Panc1 (cell line): Measurements from ENCODE around the gene INAFM2. TPM values are rescaled to one million over a fixed set of nuclear protein-coding genes. Genes with fewer than 3 reads are reported as not detected.

Experiments used
- ATAC-seq: fragments of 200-7000 bp; cut with Tn5 transposase; 2 replicates; pipeline ENCODE4 v1.9.1; 2020; ENCODE audit warnings: mild to moderate bottlenecking, moderate library complexity
- BruUV-seq: library from RNA; stranded (reverse); fragments of 400-500 nt; replicated peaks from 2 replicates; lab custom pipeline; 2021; lab: Mats Ljungman, UMichigan
- CTCF ChIA-PET: fragments of 300-600 bp; sonication (Branson Sonifier 250); formaldehyde crosslinking; loops from one replicate; lab custom pipeline; 2022; ENCODE audit warnings: antibody characterized with exemption; lab: Charles Lee
- POLR2A ChIA-PET: fragments of 300-600 bp; sonication (Branson Sonifier 250); formaldehyde crosslinking; loops from one replicate; lab custom pipeline; 2022; ENCODE audit warnings: antibody characterized with exemption; lab: Charles Lee
- DNase-seq: peaks from one replicate; pipeline ENCODE4 v3.0.0-alpha.2; 2010; ENCODE audit warnings: low read depth, low spot score
- H3K27ac ChIP-seq: 2 replicates; pipeline ENCODE4 v1.5.1; 2011; ENCODE audit warnings: mild to moderate bottlenecking, low read length, inconsistent platforms
- H3K27me3 ChIP-seq: fragments of 200-500 bp; sonication (Bioruptor generic); 2 replicates; pipeline ENCODE4 v1.6.0; 2014; ENCODE audit warnings: low read length, inconsistent platforms; ENCODE audit not compliant: control insufficient read depth, insufficient read depth
- H3K36me3 ChIP-seq: fragments of 200-500 bp; sonication (Bioruptor generic); 2 replicates; pipeline ENCODE4 v1.5.1; 2014; ENCODE audit warnings: inconsistent platforms, mild to moderate bottlenecking, low read length, moderate library complexity; ENCODE audit not compliant: control insufficient read depth, insufficient read depth
- H3K4me1 ChIP-seq: 2 replicates; pipeline ENCODE4 v1.5.1; 2011; ENCODE audit warnings: inconsistent platforms, mild to moderate bottlenecking, low read length, moderate library complexity; ENCODE audit not compliant: control insufficient read depth, insufficient read depth
- H3K4me3 ChIP-seq, 2 experiments: 2 replicates each; pipeline ENCODE4 v1.5.1; 2011 to 2012; ENCODE audit warnings: low read depth in 2 of 2, low read length in 2 of 2, mild to moderate bottlenecking in 2 of 2, inconsistent platforms in 1 of 2, moderate library complexity in 1 of 2
- H3K9me3 ChIP-seq: fragments of 200-500 bp; sonication (Bioruptor generic); 2 replicates; pipeline ENCODE4 v1.5.1; 2014; ENCODE audit warnings: low read depth, mild to moderate bottlenecking, inconsistent platforms, low read length, moderate library complexity; ENCODE audit not compliant: control insufficient read depth, insufficient read depth
- CTCF ChIP-seq: fragments of 450-650 bp; IDR thresholded peaks from 2 replicates; pipeline ENCODE4 v1.5.1; 2017; ENCODE audit warnings: mild to moderate bottlenecking
- POLR2AphosphoS5 ChIP-seq: IDR thresholded peaks from 2 replicates; pipeline ENCODE4 v1.6.1; 2012; ENCODE audit warnings: mild to moderate bottlenecking, low read depth, low read length, moderate library complexity
- SIN3A ChIP-seq: IDR thresholded peaks from 2 replicates; pipeline ENCODE4 v1.6.1; 2012; ENCODE audit warnings: low read depth, mild to moderate bottlenecking, low read length, moderate library complexity, borderline replicate concordance; ENCODE audit not compliant: insufficient read depth
- TCF7L2 ChIP-seq: IDR thresholded peaks from 2 replicates; pipeline ENCODE4 v1.6.1; 2011; ENCODE audit warnings: mild to moderate bottlenecking, low read depth, low read length, inconsistent platforms
- in situ Hi-C: cut with HindIII; loops from 2 replicates; pipeline ENCODE4 v1.10.0; 2016; ENCODE audit warnings: low sequenced_read_pairs, low pct_unique_long_range_greater_than_20kb
- intact Hi-C: fragments of 100-400 bp; cut with micrococcal nuclease; formaldehyde crosslinking; loops from one replicate; pipeline ENCODE4 v1.10.0; 2022; ENCODE audit not compliant: unreplicated experiment
- total RNA-seq: library from RNA; stranded (reverse); gene quantifications from one replicate; pipeline ENCODE4 v1.2.1, GENCODE V29; 2021; ENCODE audit not compliant: unreplicated experiment
- TF ChIP-seq, protein P1 (sequence below), 2 experiments: IDR thresholded peaks; 2 replicates each; pipeline ENCODE4 v1.6.1; 2011 to 2012; ENCODE audit warnings: low read depth in 2 of 2, control low read depth in 1 of 2, low read length in 1 of 2, mild to moderate bottlenecking in 1 of 2, moderate library complexity in 1 of 2; ENCODE audit not compliant: insufficient read depth in 1 of 2

INAFM2 gene
- total RNA-seq, 1 experiment from 2014 or later = 10.4 TPM

- peaks cover 19% of the 10 kb centered on the region for H3K4me1 ChIP-seq
- in situ Hi-C loops (no loop called here), intact Hi-C loops (no loop called here)
- no peak overlapping the region for H3K4me3 ChIP-seq
- POLR2A ChIA-PET = no interaction called here
- no peaks in the 10 kb centered on the region for H3K36me3 ChIP-seq
- no TSS peak for BruUV-seq
- TF ChIP-seq, protein P1, sequence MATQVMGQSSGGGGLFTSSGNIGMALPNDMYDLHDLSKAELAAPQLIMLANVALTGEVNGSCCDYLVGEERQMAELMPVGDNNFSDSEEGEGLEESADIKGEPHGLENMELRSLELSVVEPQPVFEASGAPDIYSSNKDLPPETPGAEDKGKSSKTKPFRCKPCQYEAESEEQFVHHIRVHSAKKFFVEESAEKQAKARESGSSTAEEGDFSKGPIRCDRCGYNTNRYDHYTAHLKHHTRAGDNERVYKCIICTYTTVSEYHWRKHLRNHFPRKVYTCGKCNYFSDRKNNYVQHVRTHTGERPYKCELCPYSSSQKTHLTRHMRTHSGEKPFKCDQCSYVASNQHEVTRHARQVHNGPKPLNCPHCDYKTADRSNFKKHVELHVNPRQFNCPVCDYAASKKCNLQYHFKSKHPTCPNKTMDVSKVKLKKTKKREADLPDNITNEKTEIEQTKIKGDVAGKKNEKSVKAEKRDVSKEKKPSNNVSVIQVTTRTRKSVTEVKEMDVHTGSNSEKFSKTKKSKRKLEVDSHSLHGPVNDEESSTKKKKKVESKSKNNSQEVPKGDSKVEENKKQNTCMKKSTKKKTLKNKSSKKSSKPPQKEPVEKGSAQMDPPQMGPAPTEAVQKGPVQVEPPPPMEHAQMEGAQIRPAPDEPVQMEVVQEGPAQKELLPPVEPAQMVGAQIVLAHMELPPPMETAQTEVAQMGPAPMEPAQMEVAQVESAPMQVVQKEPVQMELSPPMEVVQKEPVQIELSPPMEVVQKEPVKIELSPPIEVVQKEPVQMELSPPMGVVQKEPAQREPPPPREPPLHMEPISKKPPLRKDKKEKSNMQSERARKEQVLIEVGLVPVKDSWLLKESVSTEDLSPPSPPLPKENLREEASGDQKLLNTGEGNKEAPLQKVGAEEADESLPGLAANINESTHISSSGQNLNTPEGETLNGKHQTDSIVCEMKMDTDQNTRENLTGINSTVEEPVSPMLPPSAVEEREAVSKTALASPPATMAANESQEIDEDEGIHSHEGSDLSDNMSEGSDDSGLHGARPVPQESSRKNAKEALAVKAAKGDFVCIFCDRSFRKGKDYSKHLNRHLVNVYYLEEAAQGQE (IDR thresholded peaks at IDR 0.05; ENCODE audit: insufficient read depth in 1 of 2, low read depth in 2 of 2, low read length in 1 of 2) = no peak
- TF ChIP-seq TCF7L2 (no peak), CTCF (no peak), POLR2AphosphoS5 (no peak)
- ATAC-seq (no peak), DNase-seq (no peak)
- H3K27ac ChIP-seq = peak overlapping the region; percentile 42; the same call in 1 of the 2 replicates
- H3K27me3 ChIP-seq = no peaks in the 10 kb centered on the region
- H3K9me3 ChIP-seq = no peaks in the 10 kb centered on the region
- CTCF ChIA-PET = no interaction called here
Observed at GRCh38 chr15:40329804-40330203, 6.3 kb downstream of the INAFM2 start.

GRCh38 chr15:40330368-40330836, 6.9 kb downstream of the INAFM2 start:
- intact Hi-C loops (no loop called here), in situ Hi-C loops (no loop called here)
- POLR2A ChIA-PET = interaction anchor here (0.5 kb wide), 1 partner anchor 157 kb away, joined by 3 read pairs; no protein-coding TSS in a partner anchor
- Histone ChIP-seq H3K27ac (peak overlapping the region; percentile 42), H3K4me1 (peaks cover 13% of the 10 kb centered on the region; the same call in 1 of the 2 replicates), H3K36me3 (no peaks in the 10 kb centered on the region), H3K9me3 (no peaks in the 10 kb centered on the region), H3K27me3 (no peaks in the 10 kb centered on the region), H3K4me3 (no peak overlapping the region)
- BruUV-seq = no TSS peak
- CTCF ChIA-PET = no interaction called here
- no peak for DNase-seq
- peak; percentile 17 for ATAC-seq
- TF ChIP-seq POLR2AphosphoS5 (peak; percentile 44; the same call in 1 of the 2 replicates), TCF7L2 (no peak), CTCF (no peak), SIN3A (no peak)
- TF ChIP-seq, protein P1 (IDR thresholded peaks at IDR 0.05; ENCODE audit: insufficient read depth in 1 of 2, low read depth in 2 of 2, low read length in 1 of 2) = no peak
